ENCODE data around the gene ZNF14.
A peak's percentile ranks its signal among the peaks of the same experiment; 100 is the strongest.
"Not testable (repeated sequence)": the region's sequence is repeated elsewhere in the genome, so short reads cannot be mapped to it uniquely, and the experiment has no call there.

Gene ZNF14

GRCh38 chr19:19732579-19733501, at the start of gene ZNF14:
Gene ZNF14, minus strand, starts transcription at chr19:19733112. Its CDS starts 154 bp downstream, at chr19:19732958.
- DNase-seq (ENCODE audit: low read depth in 2 of 2) = peak; percentile 80 to 88

DNA sequence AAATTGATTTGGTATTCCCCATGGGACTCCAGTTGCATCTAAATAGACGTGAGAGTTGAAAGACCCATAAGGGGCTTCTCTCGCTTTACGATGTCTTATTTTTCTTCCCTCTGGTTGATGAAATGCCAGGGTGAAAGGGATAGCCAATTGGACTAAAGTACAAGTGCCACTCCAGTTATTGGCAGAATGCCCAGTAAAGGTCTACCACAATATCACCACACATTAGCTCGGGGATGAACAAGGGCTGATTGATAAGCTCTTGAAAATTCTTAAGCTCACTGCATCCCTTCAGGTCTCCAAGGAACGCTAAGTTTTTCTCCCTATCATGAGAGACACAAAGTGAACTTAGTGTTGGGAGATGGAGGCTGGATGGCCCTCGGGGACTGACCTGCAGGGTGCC, 48.9 kb upstream of the ZNF14 start:
- DNase-seq (ENCODE audit: low read depth in 2 of 2) = not testable (repeated sequence)

GRCh38 chr19:19778666-19779065, 45.8 kb upstream of the ZNF14 start:
- no peak for DNase-seq (ENCODE audit: low read depth in 2 of 2)

GRCh38 chr19:19777692-19778091, 44.8 kb upstream of the ZNF14 start:
- DNase-seq (ENCODE audit: low read depth in 2 of 2) = no peak

DNA sequence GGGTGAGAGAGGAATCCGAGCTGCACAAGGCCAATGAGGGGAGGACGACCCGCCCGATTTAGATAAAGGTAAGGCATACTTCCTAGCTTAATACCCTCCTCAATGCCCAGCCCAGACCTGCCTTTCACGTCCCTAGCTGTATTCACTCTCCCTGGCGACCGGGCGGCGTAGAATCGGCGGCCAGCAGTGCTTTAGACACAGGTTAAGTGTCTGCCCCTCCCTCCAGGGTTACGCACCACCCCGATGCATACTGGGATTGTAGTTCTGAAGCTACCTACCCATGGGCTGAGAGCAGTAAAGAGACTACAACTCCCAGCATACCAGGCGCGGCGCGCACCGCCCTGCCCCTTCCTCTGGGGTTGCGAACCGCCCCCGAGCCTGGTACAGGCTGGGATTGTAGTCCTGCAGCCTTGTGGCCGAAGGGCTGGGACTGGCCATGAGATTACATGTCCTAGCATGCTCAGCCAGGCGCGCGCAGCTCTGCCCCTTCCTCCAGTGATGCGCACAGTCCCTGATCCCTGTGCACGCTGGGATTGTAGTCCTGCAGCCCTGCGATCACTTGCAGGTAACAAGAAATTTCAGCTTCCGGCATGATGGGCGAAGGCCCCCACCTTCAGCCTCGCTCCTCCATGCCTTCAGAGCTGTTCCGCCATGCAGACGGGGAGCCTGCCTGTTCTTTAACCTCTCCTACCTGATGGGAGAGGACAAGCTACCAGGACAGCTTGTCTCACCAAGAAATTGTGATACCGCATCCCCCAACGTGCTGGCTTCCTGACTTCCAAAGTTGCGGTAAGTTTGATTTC, 43.5 kb upstream of the ZNF14 start:
- peak; percentile 82 to 87 for DNase-seq (ENCODE audit: low read depth in 2 of 2)

DNA sequence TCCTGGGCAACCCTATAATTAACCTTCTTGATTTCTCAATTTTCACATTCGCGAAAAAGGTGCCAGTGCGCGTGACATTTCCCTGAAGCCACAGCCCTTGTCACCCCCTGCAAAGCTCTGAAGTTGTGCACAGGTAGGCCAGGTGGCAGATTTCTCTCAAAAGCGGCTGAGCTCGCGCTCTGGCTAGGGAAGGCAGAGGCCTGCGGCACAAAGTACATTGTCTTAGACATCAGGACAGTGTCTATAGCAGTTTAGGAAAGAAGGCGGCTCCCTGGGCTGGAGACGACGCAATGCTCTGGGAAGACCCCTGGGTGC, 42.9 kb upstream of the ZNF14 start:
- DNase-seq (ENCODE audit: low read depth in 2 of 2) = no peak

DNA sequence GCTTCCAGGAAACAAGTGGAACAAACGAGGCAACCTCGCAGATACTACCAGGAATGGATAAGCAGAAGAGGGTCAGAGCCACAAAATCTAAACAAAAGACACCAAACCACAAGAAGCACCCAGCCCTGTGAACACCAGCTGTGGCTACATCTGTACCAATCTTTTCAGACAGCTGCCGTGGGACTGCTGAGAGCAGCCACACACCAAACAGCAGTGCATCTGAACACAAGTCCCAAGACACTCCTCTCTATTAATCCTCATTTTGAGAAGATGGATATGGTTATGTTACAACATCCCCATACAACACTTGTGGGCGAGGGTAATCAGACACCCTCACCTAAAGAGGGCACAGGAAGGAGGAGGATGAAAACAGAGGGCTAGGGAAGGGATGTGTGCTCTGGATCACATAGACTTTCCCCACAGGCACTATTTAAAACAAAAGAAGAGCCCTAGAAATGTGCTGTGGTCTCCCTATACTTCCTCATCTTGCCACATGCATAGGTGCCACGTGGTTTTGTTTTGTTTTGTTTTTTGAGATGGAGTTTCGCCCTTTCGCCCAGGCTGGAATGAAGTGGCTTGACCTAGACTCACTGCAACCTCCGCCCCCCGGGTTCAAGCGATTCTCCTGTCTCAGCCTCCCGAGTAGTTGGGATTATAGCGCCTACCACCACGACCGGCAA, 41.6 kb upstream of the ZNF14 start:
- no peak for DNase-seq (ENCODE audit: low read depth in 2 of 2)

DNA sequence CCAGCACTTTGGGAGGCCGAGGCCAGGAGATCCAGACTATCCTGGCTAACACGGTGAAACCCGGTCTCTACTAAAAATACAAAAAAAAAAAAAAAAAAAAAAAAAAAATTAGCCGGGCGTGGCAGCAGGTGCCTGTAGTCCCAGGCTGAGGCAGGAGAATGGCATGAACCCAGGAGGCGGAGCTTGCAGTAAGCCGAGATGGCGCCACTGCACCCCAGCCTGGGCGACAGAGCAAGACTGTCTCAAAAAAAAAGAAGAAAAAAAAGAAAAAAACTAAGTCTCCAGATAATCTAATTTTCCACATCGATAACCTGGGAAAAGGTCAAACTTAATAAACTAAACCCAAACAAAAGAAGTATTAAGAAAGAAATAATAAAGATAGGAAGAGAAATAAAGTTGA, 39.1 kb upstream of the ZNF14 start:
- not testable (repeated sequence) for DNase-seq (ENCODE audit: low read depth in 2 of 2)

- DNase-seq (ENCODE audit: low read depth in 2 of 2) = not testable (repeated sequence)
Observed at GRCh38 chr19:19769971-19770370, 37.1 kb upstream of the ZNF14 start.

GRCh38 chr19:19758164-19758563, 25.3 kb upstream of the ZNF14 start:
- DNase-seq (ENCODE audit: low read depth in 2 of 2) = no peak

DNA sequence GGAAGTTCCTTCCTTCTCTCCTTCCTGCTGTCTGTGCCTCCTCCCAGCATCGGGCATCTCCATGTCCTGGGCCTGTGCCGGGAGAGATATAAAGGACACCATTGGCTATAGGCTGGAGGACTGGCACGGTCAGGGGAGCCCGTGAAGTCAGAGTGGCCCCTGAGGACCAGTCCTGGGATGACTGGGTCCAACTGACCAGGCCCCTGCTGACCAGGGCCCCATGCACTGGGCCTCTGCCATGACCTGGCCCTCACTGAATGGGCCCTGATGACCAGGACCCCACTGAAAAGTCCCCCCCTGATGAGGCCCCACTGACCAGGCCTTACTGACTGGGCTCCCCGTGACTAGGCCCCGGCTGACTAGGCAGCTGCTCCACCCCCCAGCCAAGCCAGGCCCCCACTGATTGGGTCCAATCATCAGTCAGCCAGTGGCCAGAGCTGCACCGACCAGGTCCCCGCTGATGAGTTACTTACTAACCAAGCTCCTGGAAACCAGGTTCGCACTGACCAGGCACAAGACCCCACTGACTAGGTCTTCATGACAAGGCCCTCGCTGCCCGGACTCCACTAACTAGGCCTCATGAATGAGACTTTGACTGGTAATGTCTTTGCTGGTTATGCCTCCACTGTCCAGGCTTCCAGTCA, 20.0 kb upstream of the ZNF14 start:
- DNase-seq (ENCODE audit: low read depth in 2 of 2) = no peak

- no peak for DNase-seq (ENCODE audit: low read depth in 2 of 2)
Observed at GRCh38 chr19:19751846-19752245, 18.9 kb upstream of the ZNF14 start.

DNA sequence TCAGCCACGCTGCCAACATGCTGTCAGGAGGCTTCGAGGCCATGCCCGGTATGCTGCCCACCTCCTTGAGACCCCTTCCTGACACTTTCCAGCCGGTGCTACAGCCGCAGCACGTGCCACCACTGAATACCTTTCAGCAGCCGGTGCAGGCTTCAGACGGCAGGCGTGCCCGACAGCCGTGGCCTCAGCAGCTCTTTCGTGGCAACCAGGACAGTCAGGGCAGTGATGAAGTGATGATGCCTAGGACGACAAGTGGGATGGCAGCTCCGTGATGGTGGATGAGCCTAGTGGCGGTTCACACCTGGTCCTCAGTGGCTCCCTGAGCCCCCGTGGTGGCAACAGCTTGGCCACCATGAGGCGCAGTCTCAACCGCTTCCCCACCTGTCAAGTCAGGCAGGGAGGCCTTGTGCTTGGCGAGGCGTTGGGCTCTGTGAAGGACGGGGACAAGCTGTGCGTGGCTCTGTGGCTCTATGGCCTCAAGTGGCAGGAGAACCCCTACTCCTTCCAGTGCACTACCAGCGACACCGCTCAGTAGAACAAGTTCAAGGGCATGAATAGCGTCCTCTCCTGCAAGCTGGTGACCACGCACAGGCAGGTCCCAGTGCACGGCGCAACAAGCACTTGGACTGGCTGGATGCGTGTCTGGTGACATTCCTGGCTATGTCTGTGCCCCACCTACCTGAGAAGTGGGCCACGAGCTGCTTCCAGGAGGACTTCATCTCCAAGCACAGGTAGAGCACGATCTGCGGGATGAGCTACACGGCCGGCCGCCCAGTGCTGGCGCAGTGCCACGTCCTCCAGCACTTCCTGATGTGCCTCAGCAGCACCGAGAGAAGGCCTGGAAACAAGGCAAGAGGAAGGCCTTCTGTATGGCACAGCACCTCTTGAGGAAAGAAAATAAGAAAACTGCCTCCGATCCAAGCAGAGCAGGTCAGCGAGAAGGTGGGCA, 18.2 kb upstream of the ZNF14 start:
- DNase-seq (ENCODE audit: low read depth in 2 of 2) = no peak

GRCh38 chr19:19749908-19750841, 17.3 kb upstream of the ZNF14 start:
- no peak for DNase-seq (ENCODE audit: low read depth in 2 of 2)

GRCh38 chr19:19749117-19749907, 16.4 kb upstream of the ZNF14 start:
- DNase-seq (ENCODE audit: low read depth in 2 of 2) = no peak

GRCh38 chr19:19748249-19748938, 15.5 kb upstream of the ZNF14 start:
- DNase-seq (ENCODE audit: low read depth in 2 of 2) = no peak

GRCh38 chr19:19747357-19748220, 14.7 kb upstream of the ZNF14 start:
- no peak for DNase-seq (ENCODE audit: low read depth in 2 of 2)

All from activated CD4-positive, alpha-beta T cell treated with anti-CD3 and anti-CD28 coated beads for 24 hours (primary cell).